DMS79 (cell line): ENCODE results near the gene ARHGEF38.
A peak's percentile ranks its signal among the peaks of the same experiment; 100 is the strongest.
"Not testable (repeated sequence)": the region's sequence is repeated elsewhere in the genome, so short reads cannot be mapped to it uniquely, and the experiment has no call there.

Source experiments
- DNase-seq: peaks from one replicate; lab custom pipeline; 2025; lab: John Stamatoyannopoulos, UW

Gene ARHGEF38

GRCh38 chr4:105652286-105652888, 100.0 kb downstream of the ARHGEF38 start:
- DNase-seq: no peak

GRCh38 chr4:105657117-105657765, 104.8 kb downstream of the ARHGEF38 start:
- DNase-seq: no peak

GRCh38 chr4:105659190-105659589, 106.8 kb downstream of the ARHGEF38 start:
- no peak for DNase-seq

GRCh38 chr4:105661028-105661427, 108.6 kb downstream of the ARHGEF38 start:
- DNase-seq: no peak

- DNase-seq: no peak
These were observed 110.7 kb downstream of the ARHGEF38 start for GRCh38 chr4:105662935-105663675.

GRCh38 chr4:105666693-105667092, 114.3 kb downstream of the ARHGEF38 start:
- DNase-seq: no peak

GRCh38 chr4:105670684-105671083, 118.3 kb downstream of the ARHGEF38 start:
- no peak for DNase-seq

- no peak for DNase-seq
These were observed 118.9 kb downstream of the ARHGEF38 start for GRCh38 chr4:105671301-105671700.

- no peak for DNase-seq
These were observed 121.6 kb downstream of the ARHGEF38 start for GRCh38 chr4:105674011-105674410.

GRCh38 chr4:105677709-105678108, 125.3 kb downstream of the ARHGEF38 start:
- no peak for DNase-seq

GRCh38 chr4:105679186-105679585, 126.8 kb downstream of the ARHGEF38 start:
- no peak for DNase-seq

- no peak for DNase-seq
These were observed 130.6 kb downstream of the ARHGEF38 start for GRCh38 chr4:105683038-105683437.

GRCh38 chr4:105686571-105686970, 134.2 kb downstream of the ARHGEF38 start:
- DNase-seq: no peak

- not testable (repeated sequence) for DNase-seq
These were observed 142.4 kb downstream of the ARHGEF38 start for GRCh38 chr4:105694812-105695211.

GRCh38 chr4:105695832-105696231, 143.4 kb downstream of the ARHGEF38 start:
- DNase-seq: not testable (repeated sequence)

- DNase-seq: no peak
These were observed 146.2 kb downstream of the ARHGEF38 start for GRCh38 chr4:105698607-105699006.

- DNase-seq: no peak
These were observed 155.4 kb downstream of the ARHGEF38 start for GRCh38 chr4:105707782-105708180.

- DNase-seq: peak; percentile 36
These were observed 156.0 kb downstream of the ARHGEF38 start, which contains the start of the genes GSTCD and INTS12 for GRCh38 chr4:105708181-105709080. Gene GSTCD, plus strand, starts transcription at chr4:105708784. Its CDS starts 8,830 bp downstream, at chr4:105717614. Gene INTS12, minus strand, starts transcription at chr4:105708689. Its CDS starts 8,684 bp downstream, at chr4:105700005.

- no peak for DNase-seq
These were observed 156.6 kb downstream of the ARHGEF38 start for GRCh38 chr4:105709081-105709450.

GRCh38 chr4:105710012-105710600, 157.7 kb downstream of the ARHGEF38 start:
- no peak for DNase-seq

GRCh38 chr4:105710678-105711077, 158.3 kb downstream of the ARHGEF38 start:
- DNase-seq: no peak

GRCh38 chr4:105712766-105713165, 160.3 kb downstream of the ARHGEF38 start:
- DNase-seq: no peak
